Right lobe of liver (tissue), 6 donors: Measurements from ENCODE around the gene CITED2. TPM values are rescaled to one million over a fixed set of nuclear protein-coding genes. Genes with fewer than 3 reads are reported as not detected.
A peak's percentile ranks its signal among the peaks of the same experiment; 100 is the strongest.

Experiments used
- ATAC-seq, 4 donors: fragments of 200-7000 bp; cut with Tn5 transposase; one replicate each; pipeline ENCODE4 v1.9.1; 2020; ENCODE audit warnings: mild to moderate bottlenecking in 4 of 4, moderate library complexity in 4 of 4
- DNase-seq, 3 donors: peaks; one replicate each; pipeline ENCODE4 v3.0.0-alpha.2; 2020
- H3K27ac ChIP-seq, 3 donors: fragments of 200-600 bp; one replicate each; pipeline ENCODE4 v1.8.0; 2022
- H3K27me3 ChIP-seq, 2 donors: fragments of 200-600 bp; one replicate each; pipeline ENCODE4 v1.8.0; 2022
- H3K36me3 ChIP-seq, 4 donors: fragments of 200-600 bp; sonication (generic) in 1 of 4; one replicate each; pipeline versions ENCODE4 v1.5.1 to v1.8.0; 2017 to 2022; ENCODE audit warnings: control low read depth in 1 of 4
- H3K4me1 ChIP-seq, 4 donors: fragments of 200-600 bp; sonication (generic) in 1 of 4; one replicate each; pipeline versions ENCODE4 v1.5.1 to v1.8.0; 2017 to 2022; ENCODE audit warnings: control low read depth in 1 of 4
- H3K4me3 ChIP-seq, 3 donors: fragments of 200-600 bp; one replicate each; pipeline ENCODE4 v1.8.0; 2022
- H3K9me3 ChIP-seq, 4 donors: fragments of 200-600 bp; sonication (generic) in 1 of 4; one replicate each; pipeline versions ENCODE4 v1.5.1 to v1.8.0; 2017 to 2022; ENCODE audit warnings: control low read depth in 1 of 4
- POLR2A ChIP-seq: fragments of 450-650 bp; IDR thresholded peaks from one replicate; pipeline ENCODE4 v1.6.1; 2017; ENCODE audit warnings: antibody characterized with exemption, mild to moderate bottlenecking
- WGBS: methylation state at CpG from one replicate; pipeline ENCODE4 v1.1.6; 2018; ENCODE audit warnings: low coverage, low lambda C conversion rate; ENCODE audit not compliant: insufficient coverage; ENCODE audit errors: missing lambda C conversion rate; 5-methylcytosine and 5-hydroxymethylcytosine counted together
- intact Hi-C, 2 donors: fragments of 100-400 bp; cut with DNase I; formaldehyde crosslinking; loops; one replicate each; pipeline versions ENCODE4 v1.11.2 to v1.14.1; 2022
- total RNA-seq, 6 experiments: library from RNA; depleted of rRNA in 2 of 6; stranded (reverse); fragments of >200 nt in 2 of 6; fragmentation: NEBNext Ultra II Directional in 3 of 6; extraction: Animal tissue kit (Norgen Biotek cat#: 25700) in 3 of 6; gene quantifications; one replicate each; pipeline versions ENCODE4 v1.1.0 to v1.2.4, GENCODE V29; 2016 to 2023
- TF ChIP-seq, protein P1 (sequence below), 4 donors: fragments of 200-600 bp in 3 of 4; fragments of 450-650 bp in 1 of 4; IDR thresholded peaks; one replicate each; pipeline versions ENCODE4 v1.5.1 to v1.8.0; 2016 to 2022; ENCODE audit warnings: antibody characterized with exemption in 4 of 4, mild to moderate bottlenecking in 2 of 4
- donor health status: DM: no; HTN: yes; CAD: no.
- donor health status: DM: no; HTN: no; CAD: no.
- donor health status: DM: no; HTN: no; CAD: no.
- donor health status: DM: no; HTN: yes; CAD: no.
- donor health status: DM: no; HTN: yes; CAD: no.

Gene CITED2
- total RNA-seq, 6 experiments from 2014 or later, result 76.6 to 373 (median 126) TPM

DNA sequence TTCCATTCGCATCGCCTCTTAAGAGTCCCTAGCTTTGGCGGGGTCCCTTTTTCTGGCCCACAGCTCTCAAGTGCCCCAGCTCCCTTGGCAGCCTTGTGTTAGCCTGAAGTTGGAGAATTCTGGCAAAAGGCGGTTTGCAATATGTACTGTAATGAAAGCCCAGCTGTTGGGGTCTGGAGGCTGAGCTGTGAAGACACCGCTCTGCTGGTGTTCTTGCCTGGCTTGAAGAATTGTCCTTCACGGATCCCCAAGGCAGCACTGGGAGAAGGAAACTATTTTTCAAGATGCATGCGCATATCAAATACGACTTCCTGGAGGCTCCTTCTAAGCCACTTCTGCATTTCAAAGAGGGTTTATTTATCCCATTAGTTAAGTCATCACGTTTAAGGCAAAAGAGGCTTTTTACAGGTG, 21.4 kb upstream of the CITED2 start:
- WGBS, result 64% methylated on average over 7 of the region's 9 CpGs
- TF ChIP-seq, protein P1, sequence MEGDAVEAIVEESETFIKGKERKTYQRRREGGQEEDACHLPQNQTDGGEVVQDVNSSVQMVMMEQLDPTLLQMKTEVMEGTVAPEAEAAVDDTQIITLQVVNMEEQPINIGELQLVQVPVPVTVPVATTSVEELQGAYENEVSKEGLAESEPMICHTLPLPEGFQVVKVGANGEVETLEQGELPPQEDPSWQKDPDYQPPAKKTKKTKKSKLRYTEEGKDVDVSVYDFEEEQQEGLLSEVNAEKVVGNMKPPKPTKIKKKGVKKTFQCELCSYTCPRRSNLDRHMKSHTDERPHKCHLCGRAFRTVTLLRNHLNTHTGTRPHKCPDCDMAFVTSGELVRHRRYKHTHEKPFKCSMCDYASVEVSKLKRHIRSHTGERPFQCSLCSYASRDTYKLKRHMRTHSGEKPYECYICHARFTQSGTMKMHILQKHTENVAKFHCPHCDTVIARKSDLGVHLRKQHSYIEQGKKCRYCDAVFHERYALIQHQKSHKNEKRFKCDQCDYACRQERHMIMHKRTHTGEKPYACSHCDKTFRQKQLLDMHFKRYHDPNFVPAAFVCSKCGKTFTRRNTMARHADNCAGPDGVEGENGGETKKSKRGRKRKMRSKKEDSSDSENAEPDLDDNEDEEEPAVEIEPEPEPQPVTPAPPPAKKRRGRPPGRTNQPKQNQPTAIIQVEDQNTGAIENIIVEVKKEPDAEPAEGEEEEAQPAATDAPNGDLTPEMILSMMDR (IDR thresholded peaks at IDR 0.05), result no peak
- no peak for TF ChIP-seq POLR2A
- Histone ChIP-seq H3K4me1 (peaks cover 0 to 7% (median 0%) of the 10 kb centered on the region in 4 donors), H3K4me3 (no peak overlapping the region), H3K36me3 (no peaks in the 10 kb centered on the region), H3K27ac (no peak overlapping the region), H3K9me3 (no peaks in the 10 kb centered on the region), H3K27me3 (no peaks in the 10 kb centered on the region)
- DNase-seq, result no peak
- intact Hi-C loops, result no loop called here
- no peak for ATAC-seq

DNA sequence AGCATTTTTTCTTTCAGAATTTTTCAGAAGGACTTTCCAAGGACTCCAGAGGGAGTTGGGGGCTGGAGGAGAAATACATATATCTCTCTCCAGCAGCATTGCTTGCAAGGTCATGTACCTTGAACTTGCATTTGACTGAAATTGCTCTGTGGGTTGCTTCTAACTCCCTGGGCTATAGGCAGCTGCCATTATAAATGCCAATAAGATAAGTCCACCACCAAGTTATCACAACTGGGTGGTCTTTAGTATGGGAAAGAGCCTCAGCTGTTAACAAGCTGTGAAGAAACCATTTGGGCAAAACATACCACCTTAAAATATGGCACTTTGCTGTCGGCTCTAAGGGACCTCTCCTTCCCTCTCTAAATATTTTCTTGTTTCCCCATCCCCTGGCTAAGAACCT, 20.9 kb upstream of the CITED2 start:
- ATAC-seq, result no peak
- H3K27ac ChIP-seq, result no peak overlapping the region
- H3K27me3 ChIP-seq, result no peaks in the 10 kb centered on the region
- intact Hi-C loops, result no loop called here
- DNase-seq, result no peak
- no peak overlapping the region for H3K4me3 ChIP-seq
- no peaks in the 10 kb centered on the region for H3K9me3 ChIP-seq
- 71% methylated on average over 1 of the region's 1 CpG for WGBS
- no peaks in the 10 kb centered on the region for H3K36me3 ChIP-seq
- TF ChIP-seq POLR2A, result no peak
- peaks cover 0 to 7% (median 0%) of the 10 kb centered on the region in 4 donors for H3K4me1 ChIP-seq

DNA sequence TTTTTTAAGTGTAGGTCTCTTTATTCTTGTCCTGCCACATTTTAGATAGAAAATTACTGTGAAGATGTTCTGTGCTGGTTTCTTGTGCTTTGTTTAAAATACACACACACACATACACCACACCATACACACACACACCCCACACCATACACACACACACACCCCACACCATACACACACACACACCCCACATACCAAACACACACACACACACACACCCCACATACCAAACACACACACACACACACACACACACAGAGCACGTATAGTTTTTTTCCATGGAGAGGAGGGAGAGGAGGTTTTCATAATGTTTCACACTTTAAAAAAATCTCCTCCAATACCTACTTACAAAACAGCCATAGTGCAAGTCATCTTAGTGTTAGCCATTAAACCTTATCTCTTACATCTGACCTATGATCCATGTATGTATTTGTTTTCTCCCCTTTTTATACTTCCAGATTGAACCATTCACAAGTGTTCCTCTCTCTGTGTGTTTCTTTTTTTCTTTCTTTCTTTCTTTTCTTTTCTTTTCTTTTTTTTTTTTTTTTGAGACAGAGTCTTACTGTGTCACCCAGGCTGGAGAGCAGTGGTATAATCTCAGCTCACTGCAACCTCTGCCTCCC, 19.7 kb upstream of the CITED2 start:
- ATAC-seq (no peak), DNase-seq (no peak)
- H3K27me3 ChIP-seq, result no peaks in the 10 kb centered on the region
- no peaks in the 10 kb centered on the region for H3K9me3 ChIP-seq
- H3K36me3 ChIP-seq, result no peaks in the 10 kb centered on the region
- no peak overlapping the region for H3K27ac ChIP-seq
- intact Hi-C loops, result no loop called here
- H3K4me1 ChIP-seq, result peaks cover 0 to 7% (median 0%) of the 10 kb centered on the region in 4 donors
- 63% methylated on average over 1 of the region's 1 CpG for WGBS
- TF ChIP-seq, protein P1 (IDR thresholded peaks at IDR 0.05), result no peak
- no peak for TF ChIP-seq POLR2A
- no peak overlapping the region for H3K4me3 ChIP-seq

DNA sequence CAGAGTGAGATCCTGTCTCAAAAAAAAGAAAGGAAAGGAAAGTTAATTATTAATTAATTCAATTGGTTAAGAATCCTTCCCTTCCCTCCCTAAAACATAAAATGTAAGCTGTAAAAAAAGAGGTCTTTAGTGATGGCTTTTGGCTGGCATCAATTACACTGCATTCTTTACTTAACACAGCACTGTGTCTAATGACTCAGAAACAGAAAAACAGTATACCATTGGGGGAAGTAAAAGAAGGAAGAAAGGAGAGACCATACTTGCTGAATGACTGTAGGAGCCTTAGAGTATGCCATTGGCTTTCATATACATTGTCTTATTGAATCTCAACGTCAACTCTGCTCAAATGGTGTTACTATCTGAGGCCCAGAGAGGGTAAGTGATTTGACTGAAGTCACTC, 18.3 kb upstream of the CITED2 start:
- peaks cover 0 to 19% (median 6%) of the 10 kb centered on the region in 4 donors for H3K4me1 ChIP-seq
- WGBS, result 80% methylated on average over 1 of the region's 1 CpG
- no peaks in the 10 kb centered on the region for H3K27me3 ChIP-seq
- H3K27ac ChIP-seq, result no peak overlapping the region
- peak in 2 of 4 donors; percentile 24 to 47 for ATAC-seq
- no peak overlapping the region for H3K4me3 ChIP-seq
- TF ChIP-seq, protein P1 (IDR thresholded peaks at IDR 0.05), result no peak
- no peak for TF ChIP-seq POLR2A
- intact Hi-C loops, result no loop called here
- DNase-seq, result no peak
- no peaks in the 10 kb centered on the region for H3K9me3 ChIP-seq
- no peaks in the 10 kb centered on the region for H3K36me3 ChIP-seq

DNA sequence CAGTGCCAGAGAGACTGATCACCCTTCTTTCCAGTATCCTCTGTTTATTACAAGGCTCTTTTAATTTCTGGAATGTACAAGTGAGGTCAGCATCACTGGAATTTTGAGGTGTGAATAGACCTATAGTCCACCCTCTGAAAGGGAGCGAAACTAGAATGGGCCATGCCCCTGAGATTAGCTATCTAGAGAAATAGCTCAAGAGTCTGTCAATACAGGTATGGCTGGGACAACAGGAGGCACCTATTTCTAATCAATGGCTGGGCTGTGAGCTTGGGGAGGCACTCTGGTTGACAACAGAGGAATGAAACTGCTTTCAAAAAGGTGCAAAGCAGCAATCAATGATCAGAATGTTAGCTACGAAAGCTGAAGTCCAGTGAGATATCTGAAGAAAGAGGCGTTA, 17.3 kb upstream of the CITED2 start:
- WGBS, result 93% methylated on average over 3 of the region's 3 CpGs
- Histone ChIP-seq H3K9me3 (no peaks in the 10 kb centered on the region), H3K4me3 (no peak overlapping the region), H3K27me3 (no peaks in the 10 kb centered on the region), H3K4me1 (peaks cover 0 to 23% (median 6%) of the 10 kb centered on the region in 4 donors), H3K36me3 (no peaks in the 10 kb centered on the region), H3K27ac (no peak overlapping the region)
- intact Hi-C loops, result no loop called here
- no peak for ATAC-seq
- no peak for DNase-seq
- no peak for TF ChIP-seq POLR2A
- TF ChIP-seq, protein P1 (IDR thresholded peaks at IDR 0.05), result no peak
